Measurements from ENCODE around the gene CLCN4. TPM values are rescaled to one million over a fixed set of nuclear protein-coding genes. Genes with fewer than 3 reads are reported as not detected.

The CLCN4 gene
- total and polyA plus RNA-seq, 10 of the 15 experiments (the other 5 are each of a cell fraction or from before 2014, with no cell fraction given), result 0.90 to 6.9 (median 2.9) TPM

- TF ChIP-seq ZBTB11 (CRISPR knock-in tag; IDR thresholded peaks at IDR 0.05) (no peak), USF2 (IDR thresholded peaks at IDR 0.05; ENCODE audit: borderline replicate concordance, low read depth, low read length) (no peak), ZNF217 (IDR thresholded peaks at IDR 0.05) (peak; percentile 50; the same call in 1 of the 2 replicates), EED (IDR thresholded peaks at IDR 0.05; ENCODE audit: low read depth) (peak; percentile 63), CUX1 (IDR thresholded peaks at IDR 0.05; ENCODE audit: insufficient replicate concordance, low read depth, low read length) (no peak), MEF2A (IDR thresholded peaks at IDR 0.05; ENCODE audit: insufficient read depth, low read depth, low read length) (0 out of 2 replicates have a peak, but pooled peaks have one; percentile 66), RBBP5 (conservative IDR thresholded peaks at IDR 0.05) (no peak), HDAC2 (IDR thresholded peaks at IDR 0.05) (no peak), ZBTB40 (IDR thresholded peaks at IDR 0.05; ENCODE audit: borderline replicate concordance) (no peak), JUNB (IDR thresholded peaks at IDR 0.05) (peak; percentile 80), WRNIP1 (IDR thresholded peaks at IDR 0.05; ENCODE audit: borderline replicate concordance, low read depth, low read length) (no peak), USF1 (IDR thresholded peaks at IDR 0.05; ENCODE audit: borderline replicate concordance, extremely low read length, insufficient read depth, low read depth, low read length) (no peak)
- TF ChIP-seq, protein P1, sequence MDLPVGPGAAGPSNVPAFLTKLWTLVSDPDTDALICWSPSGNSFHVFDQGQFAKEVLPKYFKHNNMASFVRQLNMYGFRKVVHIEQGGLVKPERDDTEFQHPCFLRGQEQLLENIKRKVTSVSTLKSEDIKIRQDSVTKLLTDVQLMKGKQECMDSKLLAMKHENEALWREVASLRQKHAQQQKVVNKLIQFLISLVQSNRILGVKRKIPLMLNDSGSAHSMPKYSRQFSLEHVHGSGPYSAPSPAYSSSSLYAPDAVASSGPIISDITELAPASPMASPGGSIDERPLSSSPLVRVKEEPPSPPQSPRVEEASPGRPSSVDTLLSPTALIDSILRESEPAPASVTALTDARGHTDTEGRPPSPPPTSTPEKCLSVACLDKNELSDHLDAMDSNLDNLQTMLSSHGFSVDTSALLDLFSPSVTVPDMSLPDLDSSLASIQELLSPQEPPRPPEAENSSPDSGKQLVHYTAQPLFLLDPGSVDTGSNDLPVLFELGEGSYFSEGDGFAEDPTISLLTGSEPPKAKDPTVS (IDR thresholded peaks at IDR 0.05; ENCODE audit: low read depth, low read length), result no peak
Measured at GRCh38 chrX:10112510-10112909, 44.3 kb upstream of the CLCN4 start (continued).

Data from GM12878 (cell line).